HEK293 (cell line): ENCODE data around the gene FAM216A.

ENCODE experiments used
- PRDM1 ChIP-seq: fragments of 450-650 bp; formaldehyde crosslinking; IDR thresholded peaks from 2 replicates; pipeline ENCODE4; 2016; ENCODE audit warnings: missing biosample characterization, missing genetic modification characterization
- SCRT2 ChIP-seq: fragments of 450-650 bp; formaldehyde crosslinking; IDR thresholded peaks from 2 replicates; pipeline ENCODE4 v1.5.1; 2016; ENCODE audit warnings: missing biosample characterization, missing genetic modification characterization
- TRIM28 ChIP-seq: IDR thresholded peaks from 2 replicates; pipeline ENCODE4 v1.6.1; 2011; ENCODE audit warnings: low read length, control low read depth, borderline replicate concordance
- ZBTB20 ChIP-seq: fragments of 450-650 bp; formaldehyde crosslinking; IDR thresholded peaks from 2 replicates; pipeline ENCODE4 v1.5.1; 2016; ENCODE audit warnings: missing biosample characterization, missing genetic modification characterization
- ZBTB8A ChIP-seq: fragments of 450-650 bp; formaldehyde crosslinking; IDR thresholded peaks from 2 replicates; pipeline ENCODE4 v1.5.1; 2016; ENCODE audit warnings: missing biosample characterization, missing genetic modification characterization
- ZFHX2 ChIP-seq: fragments of 450-650 bp; formaldehyde crosslinking; conservative IDR thresholded peaks from 2 replicates; pipeline ENCODE4 v1.5.1; 2016; ENCODE audit warnings: missing biosample characterization, missing genetic modification characterization
- ZFP41 ChIP-seq: fragments of 450-650 bp; formaldehyde crosslinking; IDR thresholded peaks from 2 replicates; pipeline ENCODE4 v1.5.1; 2016; ENCODE audit warnings: missing biosample characterization, missing genetic modification characterization, borderline replicate concordance
- ZNF133 ChIP-seq: fragments of 450-650 bp; formaldehyde crosslinking; IDR thresholded peaks from 2 replicates; pipeline ENCODE4 v1.5.1; 2016; ENCODE audit warnings: missing biosample characterization, missing genetic modification characterization
- ZNF23 ChIP-seq: fragments of 450-650 bp; formaldehyde crosslinking; IDR thresholded peaks from 2 replicates; pipeline ENCODE4 v1.5.1; 2016; ENCODE audit warnings: missing biosample characterization, missing genetic modification characterization, borderline replicate concordance
- ZNF248 ChIP-seq: fragments of 450-650 bp; formaldehyde crosslinking; IDR thresholded peaks from 2 replicates; pipeline ENCODE4 v1.5.1; 2017; ENCODE audit warnings: missing biosample characterization, missing genetic modification characterization
- ZNF266 ChIP-seq: fragments of 450-650 bp; formaldehyde crosslinking; IDR thresholded peaks from 2 replicates; pipeline ENCODE4 v1.5.1; 2016; ENCODE audit warnings: missing biosample characterization, missing genetic modification characterization, low read depth
- ZNF292 ChIP-seq: fragments of 450-650 bp; formaldehyde crosslinking; IDR thresholded peaks from 2 replicates; pipeline ENCODE4 v1.5.1; 2016; ENCODE audit warnings: low read depth, missing biosample characterization, missing genetic modification characterization, borderline replicate concordance
- ZNF350 ChIP-seq: fragments of 450-650 bp; formaldehyde crosslinking; IDR thresholded peaks from 2 replicates; pipeline ENCODE4 v1.5.0; 2017; ENCODE audit warnings: missing biosample characterization, mild to moderate bottlenecking, missing genetic modification characterization
- ZNF426 ChIP-seq: fragments of 450-650 bp; formaldehyde crosslinking; IDR thresholded peaks from 2 replicates; pipeline ENCODE4 v1.5.1; 2017; ENCODE audit warnings: missing biosample characterization, missing genetic modification characterization, mild to moderate bottlenecking, inconsistent platforms, moderate library complexity
- ZNF555 ChIP-seq: fragments of 450-650 bp; formaldehyde crosslinking; conservative IDR thresholded peaks from 2 replicates; pipeline ENCODE4 v1.5.1; 2017; ENCODE audit warnings: missing biosample characterization, mild to moderate bottlenecking, missing genetic modification characterization, inconsistent platforms
- ZNF585B ChIP-seq: fragments of 450-650 bp; formaldehyde crosslinking; IDR thresholded peaks from 2 replicates; pipeline ENCODE4 v1.5.1; 2016; ENCODE audit warnings: missing biosample characterization, missing genetic modification characterization
- ZNF660 ChIP-seq: fragments of 450-650 bp; IDR thresholded peaks from 2 replicates; pipeline ENCODE4 v1.5.1; 2018; ENCODE audit warnings: missing biosample characterization, mild to moderate bottlenecking, missing genetic modification characterization
- ZNF776 ChIP-seq: fragments of 450-650 bp; formaldehyde crosslinking; IDR thresholded peaks from 2 replicates; pipeline ENCODE4 v1.5.0; 2017; ENCODE audit warnings: missing biosample characterization, missing genetic modification characterization, borderline replicate concordance
- TF ChIP-seq, protein P1 (sequence below): fragments of 450-650 bp; formaldehyde crosslinking; conservative IDR thresholded peaks from 2 replicates; pipeline ENCODE4 v1.5.1; 2016; ENCODE audit warnings: low read depth, missing biosample characterization, missing genetic modification characterization
- TF ChIP-seq, protein P2 (sequence below): fragments of 450-650 bp; formaldehyde crosslinking; IDR thresholded peaks from 2 replicates; pipeline ENCODE4 v1.5.1; 2016; ENCODE audit warnings: missing biosample characterization, missing genetic modification characterization
- TF ChIP-seq, protein P3 (sequence below): fragments of 450-650 bp; formaldehyde crosslinking; IDR thresholded peaks from 2 replicates; pipeline ENCODE4 v1.5.1; 2016; ENCODE audit warnings: missing biosample characterization, missing genetic modification characterization
- TF ChIP-seq, protein P4 (sequence below): fragments of 450-650 bp; formaldehyde crosslinking; IDR thresholded peaks from 2 replicates; pipeline ENCODE4 v1.5.1; 2016; ENCODE audit warnings: missing biosample characterization, missing genetic modification characterization
- TF ChIP-seq, protein P5 (sequence below): fragments of 450-650 bp; formaldehyde crosslinking; IDR thresholded peaks from 2 replicates; pipeline ENCODE4 v1.5.1; 2016; ENCODE audit warnings: missing biosample characterization, missing genetic modification characterization, borderline replicate concordance
- TF ChIP-seq, protein P6 (sequence below): fragments of 450-650 bp; formaldehyde crosslinking; IDR thresholded peaks from 2 replicates; pipeline ENCODE4 v1.5.1; 2016; ENCODE audit warnings: missing biosample characterization, missing genetic modification characterization
- TF ChIP-seq, protein P7 (sequence below): fragments of 450-650 bp; formaldehyde crosslinking; optimal IDR thresholded peaks from 2 replicates; pipeline ENCODE3; 2016; ENCODE audit warnings: missing biosample characterization, mild to moderate bottlenecking, missing genetic modification characterization

FAM216A gene

DNA sequence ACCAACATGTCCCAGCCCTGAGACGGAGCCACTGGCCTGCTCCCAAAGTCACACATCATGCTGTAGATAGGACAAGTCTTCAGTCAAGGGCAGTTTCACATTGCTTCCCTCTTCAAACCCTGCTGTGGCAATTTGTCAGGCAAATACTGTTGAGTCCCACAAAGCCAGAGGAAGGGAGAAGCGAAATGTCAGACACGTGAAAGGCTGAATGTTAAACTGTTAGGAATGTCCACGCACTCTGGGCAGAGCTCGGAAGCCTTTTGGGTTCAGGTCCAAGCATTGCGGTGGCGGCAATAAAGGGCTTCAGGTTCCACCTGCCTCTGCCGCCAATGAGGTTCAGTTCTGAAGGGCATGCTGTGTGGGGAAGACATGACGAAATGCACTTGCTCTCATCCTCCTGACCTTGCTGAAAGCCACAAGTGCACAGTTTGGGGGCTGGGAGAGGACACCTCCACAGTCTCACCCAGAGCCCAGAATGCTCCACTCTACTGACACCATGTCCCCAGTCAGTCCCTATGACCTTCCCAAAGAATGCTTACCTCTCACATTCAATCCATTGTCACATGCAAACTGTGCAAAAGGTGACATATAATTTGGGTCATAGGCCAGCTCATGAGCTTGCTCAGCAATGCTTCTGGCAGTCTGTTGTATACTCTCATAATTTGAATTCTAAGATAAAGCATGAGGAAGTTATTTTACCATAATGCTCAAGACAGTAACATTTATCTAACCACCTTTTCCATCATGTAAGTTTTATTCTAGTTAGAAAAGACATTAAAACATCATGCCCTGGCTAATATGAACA is 69.2 kb downstream of the FAM216A start (continued):
- TF ChIP-seq, protein P1, sequence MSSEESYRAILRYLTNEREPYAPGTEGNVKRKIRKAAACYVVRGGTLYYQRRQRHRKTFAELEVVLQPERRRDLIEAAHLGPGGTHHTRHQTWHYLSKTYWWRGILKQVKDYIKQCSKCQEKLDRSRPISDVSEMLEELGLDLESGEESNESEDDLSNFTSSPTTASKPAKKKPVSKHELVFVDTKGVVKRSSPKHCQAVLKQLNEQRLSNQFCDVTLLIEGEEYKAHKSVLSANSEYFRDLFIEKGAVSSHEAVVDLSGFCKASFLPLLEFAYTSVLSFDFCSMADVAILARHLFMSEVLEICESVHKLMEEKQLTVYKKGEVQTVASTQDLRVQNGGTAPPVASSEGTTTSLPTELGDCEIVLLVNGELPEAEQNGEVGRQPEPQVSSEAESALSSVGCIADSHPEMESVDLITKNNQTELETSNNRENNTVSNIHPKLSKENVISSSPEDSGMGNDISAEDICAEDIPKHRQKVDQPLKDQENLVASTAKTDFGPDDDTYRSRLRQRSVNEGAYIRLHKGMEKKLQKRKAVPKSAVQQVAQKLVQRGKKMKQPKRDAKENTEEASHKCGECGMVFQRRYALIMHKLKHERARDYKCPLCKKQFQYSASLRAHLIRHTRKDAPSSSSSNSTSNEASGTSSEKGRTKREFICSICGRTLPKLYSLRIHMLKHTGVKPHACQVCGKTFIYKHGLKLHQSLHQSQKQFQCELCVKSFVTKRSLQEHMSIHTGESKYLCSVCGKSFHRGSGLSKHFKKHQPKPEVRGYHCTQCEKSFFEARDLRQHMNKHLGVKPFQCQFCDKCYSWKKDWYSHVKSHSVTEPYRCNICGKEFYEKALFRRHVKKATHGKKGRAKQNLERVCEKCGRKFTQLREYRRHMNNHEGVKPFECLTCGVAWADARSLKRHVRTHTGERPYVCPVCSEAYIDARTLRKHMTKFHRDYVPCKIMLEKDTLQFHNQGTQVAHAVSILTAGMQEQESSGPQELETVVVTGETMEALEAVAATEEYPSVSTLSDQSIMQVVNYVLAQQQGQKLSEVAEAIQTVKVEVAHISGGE (tag by site-specific recombination), result no peak
- TF ChIP-seq PRDM1 (tag by site-specific recombination), result no peak
- TF ChIP-seq ZBTB20 (tag by site-specific recombination), result peak; percentile 33; the same call in 1 of the 2 replicates
- TF ChIP-seq, protein P2, sequence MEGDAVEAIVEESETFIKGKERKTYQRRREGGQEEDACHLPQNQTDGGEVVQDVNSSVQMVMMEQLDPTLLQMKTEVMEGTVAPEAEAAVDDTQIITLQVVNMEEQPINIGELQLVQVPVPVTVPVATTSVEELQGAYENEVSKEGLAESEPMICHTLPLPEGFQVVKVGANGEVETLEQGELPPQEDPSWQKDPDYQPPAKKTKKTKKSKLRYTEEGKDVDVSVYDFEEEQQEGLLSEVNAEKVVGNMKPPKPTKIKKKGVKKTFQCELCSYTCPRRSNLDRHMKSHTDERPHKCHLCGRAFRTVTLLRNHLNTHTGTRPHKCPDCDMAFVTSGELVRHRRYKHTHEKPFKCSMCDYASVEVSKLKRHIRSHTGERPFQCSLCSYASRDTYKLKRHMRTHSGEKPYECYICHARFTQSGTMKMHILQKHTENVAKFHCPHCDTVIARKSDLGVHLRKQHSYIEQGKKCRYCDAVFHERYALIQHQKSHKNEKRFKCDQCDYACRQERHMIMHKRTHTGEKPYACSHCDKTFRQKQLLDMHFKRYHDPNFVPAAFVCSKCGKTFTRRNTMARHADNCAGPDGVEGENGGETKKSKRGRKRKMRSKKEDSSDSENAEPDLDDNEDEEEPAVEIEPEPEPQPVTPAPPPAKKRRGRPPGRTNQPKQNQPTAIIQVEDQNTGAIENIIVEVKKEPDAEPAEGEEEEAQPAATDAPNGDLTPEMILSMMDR, result no peak
- TF ChIP-seq ZNF555 (tag by site-specific recombination), result no peak
- no peak for TF ChIP-seq ZFP41 (tag by site-specific recombination)
- no peak for TF ChIP-seq ZNF248 (tag by site-specific recombination)
- no peak for TF ChIP-seq ZNF266 (tag by site-specific recombination)
- TF ChIP-seq, protein P3, sequence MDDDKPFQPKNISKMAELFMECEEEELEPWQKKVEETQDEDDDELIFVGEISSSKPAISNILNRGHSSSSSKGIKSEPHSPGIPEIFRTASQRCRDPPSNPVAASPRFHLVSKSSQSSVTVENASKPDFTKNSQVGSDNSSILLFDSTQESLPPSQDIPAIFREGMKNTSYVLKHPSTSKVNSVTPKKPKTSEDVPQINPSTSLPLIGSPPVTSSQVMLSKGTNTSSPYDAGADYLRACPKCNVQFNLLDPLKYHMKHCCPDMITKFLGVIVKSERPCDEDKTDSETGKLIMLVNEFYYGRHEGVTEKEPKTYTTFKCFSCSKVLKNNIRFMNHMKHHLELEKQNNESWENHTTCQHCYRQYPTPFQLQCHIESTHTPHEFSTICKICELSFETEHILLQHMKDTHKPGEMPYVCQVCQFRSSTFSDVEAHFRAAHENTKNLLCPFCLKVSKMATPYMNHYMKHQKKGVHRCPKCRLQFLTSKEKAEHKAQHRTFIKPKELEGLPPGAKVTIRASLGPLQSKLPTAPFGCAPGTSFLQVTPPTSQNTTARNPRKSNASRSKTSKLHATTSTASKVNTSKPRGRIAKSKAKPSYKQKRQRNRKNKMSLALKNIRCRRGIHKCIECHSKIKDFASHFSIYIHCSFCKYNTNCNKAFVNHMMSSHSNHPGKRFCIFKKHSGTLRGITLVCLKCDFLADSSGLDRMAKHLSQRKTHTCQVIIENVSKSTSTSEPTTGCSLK (tag by site-specific recombination), result no peak
- no peak for TF ChIP-seq ZNF292 (tag by site-specific recombination)
- TF ChIP-seq ZNF660 (tag by site-specific recombination), result no peak
- TF ChIP-seq ZNF426 (tag by site-specific recombination), result no peak
- peak; percentile 72 for TF ChIP-seq ZBTB8A (tag by site-specific recombination)
- no peak for TF ChIP-seq ZNF776
- no peak for TF ChIP-seq TRIM28
- TF ChIP-seq, protein P4, sequence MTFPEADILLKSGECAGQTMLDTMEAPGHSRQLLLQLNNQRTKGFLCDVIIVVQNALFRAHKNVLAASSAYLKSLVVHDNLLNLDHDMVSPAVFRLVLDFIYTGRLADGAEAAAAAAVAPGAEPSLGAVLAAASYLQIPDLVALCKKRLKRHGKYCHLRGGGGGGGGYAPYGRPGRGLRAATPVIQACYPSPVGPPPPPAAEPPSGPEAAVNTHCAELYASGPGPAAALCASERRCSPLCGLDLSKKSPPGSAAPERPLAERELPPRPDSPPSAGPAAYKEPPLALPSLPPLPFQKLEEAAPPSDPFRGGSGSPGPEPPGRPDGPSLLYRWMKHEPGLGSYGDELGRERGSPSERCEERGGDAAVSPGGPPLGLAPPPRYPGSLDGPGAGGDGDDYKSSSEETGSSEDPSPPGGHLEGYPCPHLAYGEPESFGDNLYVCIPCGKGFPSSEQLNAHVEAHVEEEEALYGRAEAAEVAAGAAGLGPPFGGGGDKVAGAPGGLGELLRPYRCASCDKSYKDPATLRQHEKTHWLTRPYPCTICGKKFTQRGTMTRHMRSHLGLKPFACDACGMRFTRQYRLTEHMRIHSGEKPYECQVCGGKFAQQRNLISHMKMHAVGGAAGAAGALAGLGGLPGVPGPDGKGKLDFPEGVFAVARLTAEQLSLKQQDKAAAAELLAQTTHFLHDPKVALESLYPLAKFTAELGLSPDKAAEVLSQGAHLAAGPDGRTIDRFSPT (tag by site-specific recombination), result no peak
- TF ChIP-seq, protein P5, sequence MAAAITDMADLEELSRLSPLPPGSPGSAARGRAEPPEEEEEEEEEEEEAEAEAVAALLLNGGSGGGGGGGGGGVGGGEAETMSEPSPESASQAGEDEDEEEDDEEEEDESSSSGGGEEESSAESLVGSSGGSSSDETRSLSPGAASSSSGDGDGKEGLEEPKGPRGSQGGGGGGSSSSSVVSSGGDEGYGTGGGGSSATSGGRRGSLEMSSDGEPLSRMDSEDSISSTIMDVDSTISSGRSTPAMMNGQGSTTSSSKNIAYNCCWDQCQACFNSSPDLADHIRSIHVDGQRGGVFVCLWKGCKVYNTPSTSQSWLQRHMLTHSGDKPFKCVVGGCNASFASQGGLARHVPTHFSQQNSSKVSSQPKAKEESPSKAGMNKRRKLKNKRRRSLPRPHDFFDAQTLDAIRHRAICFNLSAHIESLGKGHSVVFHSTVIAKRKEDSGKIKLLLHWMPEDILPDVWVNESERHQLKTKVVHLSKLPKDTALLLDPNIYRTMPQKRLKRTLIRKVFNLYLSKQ (tag by site-specific recombination), result no peak
- TF ChIP-seq ZFHX2 (tag by site-specific recombination), result peak; percentile 72
- no peak for TF ChIP-seq ZNF350
- TF ChIP-seq ZNF133 (tag by site-specific recombination), result no peak
- TF ChIP-seq, protein P6, sequence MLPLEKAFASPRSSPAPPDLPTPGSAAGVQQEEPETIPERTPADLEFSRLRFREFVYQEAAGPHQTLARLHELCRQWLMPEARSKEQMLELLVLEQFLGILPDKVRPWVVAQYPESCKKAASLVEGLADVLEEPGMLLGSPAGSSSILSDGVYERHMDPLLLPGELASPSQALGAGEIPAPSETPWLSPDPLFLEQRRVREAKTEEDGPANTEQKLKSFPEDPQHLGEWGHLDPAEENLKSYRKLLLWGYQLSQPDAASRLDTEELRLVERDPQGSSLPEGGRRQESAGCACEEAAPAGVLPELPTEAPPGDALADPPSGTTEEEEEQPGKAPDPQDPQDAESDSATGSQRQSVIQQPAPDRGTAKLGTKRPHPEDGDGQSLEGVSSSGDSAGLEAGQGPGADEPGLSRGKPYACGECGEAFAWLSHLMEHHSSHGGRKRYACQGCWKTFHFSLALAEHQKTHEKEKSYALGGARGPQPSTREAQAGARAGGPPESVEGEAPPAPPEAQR (tag by site-specific recombination), result no peak
- peak; percentile 96 for TF ChIP-seq SCRT2 (tag by site-specific recombination)
- TF ChIP-seq ZNF585B (tag by site-specific recombination), result no peak
- TF ChIP-seq ZNF23, result no peak
- TF ChIP-seq, protein P7, sequence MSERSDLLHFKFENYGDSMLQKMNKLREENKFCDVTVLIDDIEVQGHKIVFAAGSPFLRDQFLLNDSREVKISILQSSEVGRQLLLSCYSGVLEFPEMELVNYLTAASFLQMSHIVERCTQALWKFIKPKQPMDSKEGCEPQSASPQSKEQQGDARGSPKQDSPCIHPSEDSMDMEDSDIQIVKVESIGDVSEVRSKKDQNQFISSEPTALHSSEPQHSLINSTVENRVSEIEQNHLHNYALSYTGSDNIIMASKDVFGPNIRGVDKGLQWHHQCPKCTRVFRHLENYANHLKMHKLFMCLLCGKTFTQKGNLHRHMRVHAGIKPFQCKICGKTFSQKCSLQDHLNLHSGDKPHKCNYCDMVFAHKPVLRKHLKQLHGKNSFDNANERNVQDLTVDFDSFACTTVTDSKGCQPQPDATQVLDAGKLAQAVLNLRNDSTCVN (tag by site-specific recombination), result no peak
